Prostate gland (tissue), 2 donors: Measurements from ENCODE around the gene SNTA1. TPM values are rescaled to one million over a fixed set of nuclear protein-coding genes. Genes with fewer than 3 reads are reported as not detected.
"Not testable (repeated sequence)": the region's sequence is repeated elsewhere in the genome, so short reads cannot be mapped to it uniquely, and the experiment has no call there.

Experiments
- DNase-seq: peaks from one replicate; pipeline ENCODE4 v3.0.0-alpha.2; 2019; ENCODE audit warnings: low spot score
- H3K27ac ChIP-seq, 2 donors: fragments of 200-600 bp; sonication (generic); 2 replicates each; pipeline ENCODE4 v1.5.1; 2017 to 2019
- H3K27me3 ChIP-seq: fragments of 200-600 bp; sonication (generic); replicated peaks from 2 replicates; pipeline ENCODE4 v1.5.1; 2019; ENCODE audit not compliant: insufficient read depth
- H3K36me3 ChIP-seq, 2 donors: fragments of 200-600 bp; sonication (generic); 1 replicate in 1 of 2; 2 replicates in 1 of 2; pipeline versions ENCODE4 v1.5.1 to v1.8.1; 2017 to 2019
- H3K4me1 ChIP-seq: fragments of 200-600 bp; sonication (generic); replicated peaks from 2 replicates; pipeline ENCODE4 v1.5.1; 2019
- H3K4me3 ChIP-seq, 2 donors: fragments of 200-600 bp; sonication (generic); 2 replicates each; pipeline ENCODE4 v1.5.1; 2017 to 2019
- H3K9me3 ChIP-seq: fragments of 200-600 bp; sonication (generic); 2 replicates; pipeline ENCODE4 v1.5.1; 2017
- CTCF ChIP-seq, 4 experiments: fragments of 200-600 bp in 2 of 4; fragments of 450-650 bp in 2 of 4; sonication (generic) in 2 of 4; IDR thresholded peaks; 1 replicate in 3 of 4; 2 replicates in 1 of 4; pipeline ENCODE4 v1.5.1; 2016 to 2019; ENCODE audit warnings: antibody characterized with exemption in 4 of 4, mild to moderate bottlenecking in 2 of 4, moderate library complexity in 2 of 4
- POLR2A ChIP-seq: fragments of 450-650 bp; IDR thresholded peaks from one replicate; pipeline ENCODE4 v1.6.1; 2016; ENCODE audit warnings: antibody characterized with exemption, mild to moderate bottlenecking
- POLR2AphosphoS5 ChIP-seq: sonication (generic); formaldehyde crosslinking; IDR thresholded peaks from one replicate; pipeline ENCODE4 v1.6.1; 2017; ENCODE audit warnings: antibody characterized with exemption
- WGBS: methylation state at CpG from one replicate; pipeline ENCODE4 v1.1.5; 2018; 5-methylcytosine and 5-hydroxymethylcytosine counted together
- intact Hi-C: fragments of 100-400 bp; cut with DNase I; formaldehyde crosslinking; loops from one replicate; pipeline ENCODE4 v1.14.2; 2022
- total RNA-seq, 2 donors: library from RNA; depleted of rRNA; stranded (reverse); fragments of >200 nt; gene quantifications; one replicate each; pipeline ENCODE4 v1.1.0, GENCODE V29; 2016

Gene SNTA1
- total RNA-seq, 2 donors from 2014 or later, result 25.4 to 128 TPM

- no peaks in the 10 kb centered on the region for H3K4me1 ChIP-seq
- no peaks in the 10 kb centered on the region for H3K36me3 ChIP-seq
- 94% methylated on average over 10 of the region's 10 CpGs for WGBS
- DNase-seq, result no peak
- H3K27me3 ChIP-seq, result no peaks in the 10 kb centered on the region
- TF ChIP-seq POLR2AphosphoS5 (no peak), POLR2A (no peak)
- intact Hi-C loops, result no loop called here
- H3K27ac ChIP-seq, result no peak overlapping the region
- no peak overlapping the region for H3K4me3 ChIP-seq
- H3K9me3 ChIP-seq, result no peaks in the 10 kb centered on the region
Measured at GRCh38 chr20:33488201-33488600, 44.6 kb upstream of the SNTA1 start.

GRCh38 chr20:33483186-33483585 is 39.6 kb upstream of the SNTA1 start:
- WGBS, result 99% methylated on average over 5 of the region's 5 CpGs
- H3K4me1 ChIP-seq, DNase-seq, H3K27ac ChIP-seq, H3K36me3 ChIP-seq, H3K4me3 ChIP-seq, intact Hi-C loops, H3K27me3 ChIP-seq, H3K9me3 ChIP-seq: not testable (repeated sequence)

- Histone ChIP-seq H3K36me3 (no peaks in the 10 kb centered on the region), H3K4me1 (no peaks in the 10 kb centered on the region), H3K27ac (no peak overlapping the region), H3K9me3 (no peaks in the 10 kb centered on the region), H3K4me3 (no peak overlapping the region), H3K27me3 (no peaks in the 10 kb centered on the region)
- no peak for TF ChIP-seq CTCF (IDR thresholded peaks at IDR 0.05)
- no peak for TF ChIP-seq POLR2AphosphoS5
- TF ChIP-seq POLR2A, result no peak
- 53% methylated on average over 6 of the region's 6 CpGs for WGBS
- no peak for DNase-seq
- intact Hi-C loops, result no loop called here
Measured at GRCh38 chr20:33482581-33482980, 39.0 kb upstream of the SNTA1 start.

GRCh38 chr20:33481431-33481941 is 37.9 kb upstream of the SNTA1 start:
- Histone ChIP-seq H3K36me3 (no peaks in the 10 kb centered on the region), H3K4me1 (no peaks in the 10 kb centered on the region), H3K9me3 (no peaks in the 10 kb centered on the region), H3K27me3 (no peaks in the 10 kb centered on the region), H3K27ac (no peak overlapping the region), H3K4me3 (no peak overlapping the region)
- 92% methylated on average over 8 of the region's 8 CpGs for WGBS
- DNase-seq, result no peak
- TF ChIP-seq CTCF (IDR thresholded peaks at IDR 0.05) (no peak), POLR2A (no peak), POLR2AphosphoS5 (no peak)
- intact Hi-C loops, result no loop called here

GRCh38 chr20:33480048-33480447 is 36.5 kb upstream of the SNTA1 start:
- no peak for DNase-seq
- Histone ChIP-seq H3K4me1 (no peaks in the 10 kb centered on the region), H3K9me3 (no peaks in the 10 kb centered on the region), H3K27ac (no peak overlapping the region), H3K4me3 (no peak overlapping the region), H3K27me3 (no peaks in the 10 kb centered on the region), H3K36me3 (no peaks in the 10 kb centered on the region)
- 88% methylated on average over 5 of the region's 5 CpGs for WGBS
- intact Hi-C loops, result no loop called here
- TF ChIP-seq POLR2A (no peak), CTCF (IDR thresholded peaks at IDR 0.05) (no peak), POLR2AphosphoS5 (no peak)

- Histone ChIP-seq H3K27ac (no peak overlapping the region), H3K27me3 (no peaks in the 10 kb centered on the region), H3K4me1 (no peaks in the 10 kb centered on the region), H3K36me3 (no peaks in the 10 kb centered on the region), H3K9me3 (no peaks in the 10 kb centered on the region), H3K4me3 (no peak overlapping the region)
- WGBS, result 59% methylated on average over 7 of the region's 7 CpGs
- no peak for DNase-seq
- intact Hi-C loops, result no loop called here
- TF ChIP-seq POLR2A (no peak), POLR2AphosphoS5 (no peak), CTCF (IDR thresholded peaks at IDR 0.05) (no peak)
Measured at GRCh38 chr20:33477386-33478234, 34.0 kb upstream of the SNTA1 start.
